HepG2 (cell line): ENCODE data around the gene CHMP4B.

Source experiments
- MXI1 ChIP-seq: IDR thresholded peaks from 3 replicates; pipeline ENCODE4 v1.6.1; 2012; ENCODE audit warnings: low read depth, low read length, inconsistent platforms, borderline replicate concordance
- YY1 ChIP-seq: IDR thresholded peaks from 2 replicates; pipeline ENCODE4 v1.6.1; 2011; ENCODE audit warnings: low read length, low read depth, moderate library complexity, mild to moderate bottlenecking; ENCODE audit not compliant: insufficient read depth, insufficient replicate concordance
- TF ChIP-seq, protein P1 (sequence below): sonication (generic); formaldehyde crosslinking; IDR thresholded peaks from 2 replicates; pipeline ENCODE4 v1.4.0; 2020; ENCODE audit warnings: missing genetic modification reagents, mild to moderate bottlenecking, borderline replicate concordance
- TF ChIP-seq, protein P2 (sequence below): sonication (generic); formaldehyde crosslinking; IDR thresholded peaks from 2 replicates; pipeline ENCODE4 v1.4.0; 2020; ENCODE audit warnings: mild to moderate bottlenecking, missing genetic modification reagents
- TF ChIP-seq, protein P3 (sequence below): IDR thresholded peaks from 2 replicates; pipeline ENCODE4 v1.6.1; 2016
- TF ChIP-seq, protein P4 (sequence below): fragments of 450-650 bp; IDR thresholded peaks from 2 replicates; pipeline ENCODE4 v1.6.1; 2017; ENCODE audit warnings: mild to moderate bottlenecking
- TF ChIP-seq, protein P5 (sequence below): sonication (generic); formaldehyde crosslinking; IDR thresholded peaks from 2 replicates; pipeline ENCODE4 v1.8.0; 2022; ENCODE audit warnings: mild to moderate bottlenecking, missing genetic modification reagents; ENCODE audit not compliant: insufficient replicate concordance
- TF ChIP-seq, protein P6 (sequence below): sonication (generic); formaldehyde crosslinking; IDR thresholded peaks from 2 replicates; pipeline ENCODE4 v1.8.1; 2023; ENCODE audit warnings: missing genetic modification reagents, inconsistent platforms, borderline replicate concordance
- TF ChIP-seq, protein P7 (sequence below): sonication (generic); formaldehyde crosslinking; IDR thresholded peaks from 2 replicates; pipeline ENCODE4 v1.8.0; 2022; ENCODE audit warnings: missing genetic modification reagents, mild to moderate bottlenecking, inconsistent platforms, borderline replicate concordance

DNA sequence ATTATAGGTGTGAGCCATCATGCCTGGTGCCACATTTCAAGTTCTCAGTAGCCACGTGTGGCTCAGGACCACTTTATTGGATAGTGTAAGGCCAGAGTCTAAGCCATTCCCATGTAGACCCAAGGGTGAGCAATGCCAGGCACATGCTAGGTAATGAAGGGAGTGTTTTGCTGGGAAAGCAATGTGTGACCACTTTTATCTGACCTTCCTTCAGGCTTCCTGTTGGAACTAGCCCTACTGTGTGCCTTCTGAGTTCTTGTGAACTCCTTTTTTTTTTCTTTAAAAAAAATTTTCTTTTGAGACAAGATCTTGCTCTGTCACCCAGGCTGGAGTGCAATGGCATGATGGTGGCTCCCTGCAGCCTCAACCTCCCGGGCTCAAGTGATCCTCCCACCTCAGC is 46.0 kb upstream of the CHMP4B start:
- TF ChIP-seq, protein P1, sequence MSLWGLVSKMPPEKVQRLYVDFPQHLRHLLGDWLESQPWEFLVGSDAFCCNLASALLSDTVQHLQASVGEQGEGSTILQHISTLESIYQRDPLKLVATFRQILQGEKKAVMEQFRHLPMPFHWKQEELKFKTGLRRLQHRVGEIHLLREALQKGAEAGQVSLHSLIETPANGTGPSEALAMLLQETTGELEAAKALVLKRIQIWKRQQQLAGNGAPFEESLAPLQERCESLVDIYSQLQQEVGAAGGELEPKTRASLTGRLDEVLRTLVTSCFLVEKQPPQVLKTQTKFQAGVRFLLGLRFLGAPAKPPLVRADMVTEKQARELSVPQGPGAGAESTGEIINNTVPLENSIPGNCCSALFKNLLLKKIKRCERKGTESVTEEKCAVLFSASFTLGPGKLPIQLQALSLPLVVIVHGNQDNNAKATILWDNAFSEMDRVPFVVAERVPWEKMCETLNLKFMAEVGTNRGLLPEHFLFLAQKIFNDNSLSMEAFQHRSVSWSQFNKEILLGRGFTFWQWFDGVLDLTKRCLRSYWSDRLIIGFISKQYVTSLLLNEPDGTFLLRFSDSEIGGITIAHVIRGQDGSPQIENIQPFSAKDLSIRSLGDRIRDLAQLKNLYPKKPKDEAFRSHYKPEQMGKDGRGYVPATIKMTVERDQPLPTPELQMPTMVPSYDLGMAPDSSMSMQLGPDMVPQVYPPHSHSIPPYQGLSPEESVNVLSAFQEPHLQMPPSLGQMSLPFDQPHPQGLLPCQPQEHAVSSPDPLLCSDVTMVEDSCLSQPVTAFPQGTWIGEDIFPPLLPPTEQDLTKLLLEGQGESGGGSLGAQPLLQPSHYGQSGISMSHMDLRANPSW (CRISPR knock-in tag) = no peak
- TF ChIP-seq, protein P2, sequence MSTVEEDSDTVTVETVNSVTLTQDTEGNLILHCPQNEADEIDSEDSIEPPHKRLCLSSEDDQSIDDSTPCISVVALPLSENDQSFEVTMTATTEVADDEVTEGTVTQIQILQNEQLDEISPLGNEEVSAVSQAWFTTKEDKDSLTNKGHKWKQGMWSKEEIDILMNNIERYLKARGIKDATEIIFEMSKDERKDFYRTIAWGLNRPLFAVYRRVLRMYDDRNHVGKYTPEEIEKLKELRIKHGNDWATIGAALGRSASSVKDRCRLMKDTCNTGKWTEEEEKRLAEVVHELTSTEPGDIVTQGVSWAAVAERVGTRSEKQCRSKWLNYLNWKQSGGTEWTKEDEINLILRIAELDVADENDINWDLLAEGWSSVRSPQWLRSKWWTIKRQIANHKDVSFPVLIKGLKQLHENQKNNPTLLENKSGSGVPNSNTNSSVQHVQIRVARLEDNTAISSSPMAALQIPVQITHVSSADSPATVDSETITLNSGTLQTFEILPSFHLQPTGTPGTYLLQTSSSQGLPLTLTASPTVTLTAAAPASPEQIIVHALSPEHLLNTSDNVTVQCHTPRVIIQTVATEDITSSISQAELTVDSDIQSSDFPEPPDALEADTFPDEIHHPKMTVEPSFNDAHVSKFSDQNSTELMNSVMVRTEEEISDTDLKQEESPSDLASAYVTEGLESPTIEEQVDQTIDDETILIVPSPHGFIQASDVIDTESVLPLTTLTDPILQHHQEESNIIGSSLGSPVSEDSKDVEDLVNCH (CRISPR knock-in tag) = no peak
- TF ChIP-seq, protein P3, sequence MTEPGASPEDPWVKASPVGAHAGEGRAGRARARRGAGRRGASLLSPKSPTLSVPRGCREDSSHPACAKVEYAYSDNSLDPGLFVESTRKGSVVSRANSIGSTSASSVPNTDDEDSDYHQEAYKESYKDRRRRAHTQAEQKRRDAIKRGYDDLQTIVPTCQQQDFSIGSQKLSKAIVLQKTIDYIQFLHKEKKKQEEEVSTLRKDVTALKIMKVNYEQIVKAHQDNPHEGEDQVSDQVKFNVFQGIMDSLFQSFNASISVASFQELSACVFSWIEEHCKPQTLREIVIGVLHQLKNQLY (CRISPR knock-in tag) = no peak
- TF ChIP-seq, protein P4, sequence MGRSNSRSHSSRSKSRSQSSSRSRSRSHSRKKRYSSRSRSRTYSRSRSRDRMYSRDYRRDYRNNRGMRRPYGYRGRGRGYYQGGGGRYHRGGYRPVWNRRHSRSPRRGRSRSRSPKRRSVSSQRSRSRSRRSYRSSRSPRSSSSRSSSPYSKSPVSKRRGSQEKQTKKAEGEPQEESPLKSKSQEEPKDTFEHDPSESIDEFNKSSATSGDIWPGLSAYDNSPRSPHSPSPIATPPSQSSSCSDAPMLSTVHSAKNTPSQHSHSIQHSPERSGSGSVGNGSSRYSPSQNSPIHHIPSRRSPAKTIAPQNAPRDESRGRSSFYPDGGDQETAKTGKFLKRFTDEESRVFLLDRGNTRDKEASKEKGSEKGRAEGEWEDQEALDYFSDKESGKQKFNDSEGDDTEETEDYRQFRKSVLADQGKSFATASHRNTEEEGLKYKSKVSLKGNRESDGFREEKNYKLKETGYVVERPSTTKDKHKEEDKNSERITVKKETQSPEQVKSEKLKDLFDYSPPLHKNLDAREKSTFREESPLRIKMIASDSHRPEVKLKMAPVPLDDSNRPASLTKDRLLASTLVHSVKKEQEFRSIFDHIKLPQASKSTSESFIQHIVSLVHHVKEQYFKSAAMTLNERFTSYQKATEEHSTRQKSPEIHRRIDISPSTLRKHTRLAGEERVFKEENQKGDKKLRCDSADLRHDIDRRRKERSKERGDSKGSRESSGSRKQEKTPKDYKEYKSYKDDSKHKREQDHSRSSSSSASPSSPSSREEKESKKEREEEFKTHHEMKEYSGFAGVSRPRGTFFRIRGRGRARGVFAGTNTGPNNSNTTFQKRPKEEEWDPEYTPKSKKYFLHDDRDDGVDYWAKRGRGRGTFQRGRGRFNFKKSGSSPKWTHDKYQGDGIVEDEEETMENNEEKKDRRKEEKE = no peak
- TF ChIP-seq, protein P5, sequence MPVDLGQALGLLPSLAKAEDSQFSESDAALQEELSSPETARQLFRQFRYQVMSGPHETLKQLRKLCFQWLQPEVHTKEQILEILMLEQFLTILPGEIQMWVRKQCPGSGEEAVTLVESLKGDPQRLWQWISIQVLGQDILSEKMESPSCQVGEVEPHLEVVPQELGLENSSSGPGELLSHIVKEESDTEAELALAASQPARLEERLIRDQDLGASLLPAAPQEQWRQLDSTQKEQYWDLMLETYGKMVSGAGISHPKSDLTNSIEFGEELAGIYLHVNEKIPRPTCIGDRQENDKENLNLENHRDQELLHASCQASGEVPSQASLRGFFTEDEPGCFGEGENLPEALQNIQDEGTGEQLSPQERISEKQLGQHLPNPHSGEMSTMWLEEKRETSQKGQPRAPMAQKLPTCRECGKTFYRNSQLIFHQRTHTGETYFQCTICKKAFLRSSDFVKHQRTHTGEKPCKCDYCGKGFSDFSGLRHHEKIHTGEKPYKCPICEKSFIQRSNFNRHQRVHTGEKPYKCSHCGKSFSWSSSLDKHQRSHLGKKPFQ (CRISPR knock-in tag) = no peak
- no peak for TF ChIP-seq MXI1
- TF ChIP-seq, protein P6, sequence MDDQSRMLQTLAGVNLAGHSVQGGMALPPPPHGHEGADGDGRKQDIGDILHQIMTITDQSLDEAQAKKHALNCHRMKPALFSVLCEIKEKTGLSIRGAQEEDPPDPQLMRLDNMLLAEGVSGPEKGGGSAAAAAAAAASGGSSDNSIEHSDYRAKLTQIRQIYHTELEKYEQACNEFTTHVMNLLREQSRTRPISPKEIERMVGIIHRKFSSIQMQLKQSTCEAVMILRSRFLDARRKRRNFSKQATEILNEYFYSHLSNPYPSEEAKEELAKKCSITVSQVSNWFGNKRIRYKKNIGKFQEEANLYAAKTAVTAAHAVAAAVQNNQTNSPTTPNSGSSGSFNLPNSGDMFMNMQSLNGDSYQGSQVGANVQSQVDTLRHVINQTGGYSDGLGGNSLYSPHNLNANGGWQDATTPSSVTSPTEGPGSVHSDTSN (CRISPR knock-in tag) = no peak
- TF ChIP-seq, protein P7, sequence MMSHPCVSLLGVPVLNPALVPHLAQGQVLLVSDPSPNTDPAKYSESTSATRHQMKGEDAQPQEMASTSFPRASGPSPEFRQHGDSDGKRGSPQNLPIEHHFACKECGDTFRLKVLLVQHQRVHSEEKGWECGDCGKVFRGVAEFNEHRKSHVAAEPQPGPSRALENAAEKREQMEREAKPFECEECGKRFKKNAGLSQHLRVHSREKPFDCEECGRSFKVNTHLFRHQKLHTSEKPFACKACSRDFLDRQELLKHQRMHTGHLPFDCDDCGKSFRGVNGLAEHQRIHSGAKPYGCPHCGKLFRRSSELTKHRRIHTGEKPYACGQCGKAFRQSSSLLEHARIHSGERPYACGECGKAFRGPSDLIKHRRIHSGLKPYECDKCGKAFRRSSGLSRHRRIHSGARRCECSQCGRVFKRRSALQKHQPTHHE (CRISPR knock-in tag) = no peak
- TF ChIP-seq YY1 = no peak
